Mesodermal cell (in vitro differentiated cells): ENCODE measurements around the gene IFT88.

Experiments
- H3K27ac ChIP-seq: 2 replicates; pipeline ENCODE4 v1.7.0; 2013; ENCODE audit warnings: mild to moderate bottlenecking, low read depth, low read length, moderate library complexity; ENCODE audit not compliant: severe bottlenecking
- H3K36me3 ChIP-seq: 2 replicates; pipeline ENCODE4 v1.7.1; 2013; ENCODE audit warnings: mild to moderate bottlenecking, low read length, moderate library complexity; ENCODE audit not compliant: control insufficient read depth, insufficient read depth
- H3K4me1 ChIP-seq: one replicate; pipeline ENCODE4 v1.7.1; 2013; ENCODE audit warnings: mild to moderate bottlenecking, low read length; ENCODE audit not compliant: insufficient read depth, control insufficient read depth, poor library complexity, severe bottlenecking
- H3K4me3 ChIP-seq: 2 replicates; pipeline ENCODE4 v1.7.0; 2013; ENCODE audit warnings: low read length, control low read depth, mild to moderate bottlenecking; ENCODE audit not compliant: insufficient read depth, poor library complexity, severe bottlenecking; ENCODE audit errors: extremely low read depth
- H3K9me3 ChIP-seq: 2 replicates; pipeline ENCODE4 v1.7.1; 2013; ENCODE audit warnings: mild to moderate bottlenecking, low read length, moderate library complexity; ENCODE audit not compliant: control insufficient read depth
- WGBS, 2 experiments: methylation state at CpG; one replicate each; pipeline ENCODE4 v1.1.5; 2013; ENCODE audit warnings: missing lambda C conversion rate in 2 of 2; ENCODE audit not compliant: insufficient coverage in 2 of 2; 5-methylcytosine and 5-hydroxymethylcytosine counted together

Gene IFT88

DNA sequence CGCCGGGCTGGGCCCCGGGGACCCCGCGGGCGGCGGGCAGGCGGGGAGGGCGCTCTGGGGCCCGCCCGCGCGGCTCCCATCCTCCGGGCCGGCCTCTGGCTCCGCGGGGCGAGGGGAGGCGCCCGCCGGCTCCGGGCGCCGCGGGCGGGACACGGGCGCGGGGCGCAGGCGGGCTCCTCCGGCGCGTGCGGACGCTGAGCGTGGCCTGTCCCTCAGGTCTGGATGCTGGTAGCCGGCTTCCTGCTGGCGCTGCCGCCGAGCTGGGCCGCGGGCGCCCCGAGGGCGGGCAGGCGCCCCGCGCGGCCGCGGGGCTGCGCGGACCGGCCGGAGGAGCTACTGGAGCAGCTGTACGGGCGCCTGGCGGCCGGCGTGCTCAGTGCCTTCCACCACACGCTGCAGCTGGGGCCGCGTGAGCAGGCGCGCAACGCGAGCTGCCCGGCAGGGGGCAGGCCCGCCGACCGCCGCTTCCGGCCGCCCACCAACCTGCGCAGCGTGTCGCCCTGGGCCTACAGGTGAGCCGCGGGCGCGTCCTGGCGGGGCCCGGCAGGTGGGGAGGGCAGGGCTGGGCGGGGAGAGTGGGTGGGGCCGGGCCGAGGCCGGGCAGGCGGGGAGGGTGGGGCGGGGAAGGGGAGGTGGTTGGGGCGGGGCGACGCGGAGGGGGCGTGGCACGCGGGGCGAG is 137.0 kb downstream of the IFT88 start:
- Histone ChIP-seq H3K9me3 (no peaks in the 10 kb centered on the region), H3K36me3 (no peaks in the 10 kb centered on the region), H3K4me3 (peak overlapping the region; percentile 23), H3K27ac (no peak overlapping the region), H3K4me1 (peaks cover 5% of the 10 kb centered on the region)
- WGBS, 2 experiments = 1% methylated on average over 40 to 54 of the region's 98 CpGs

- Histone ChIP-seq H3K36me3 (no peaks in the 10 kb centered on the region), H3K4me1 (peaks cover 5% of the 10 kb centered on the region), H3K27ac (no peak overlapping the region), H3K4me3 (peak overlapping the region; percentile 14), H3K9me3 (no peaks in the 10 kb centered on the region)
- 57 to 60% methylated on average over 5 to 6 of the region's 20 CpGs for WGBS, 2 experiments
Observed at GRCh38 chr13:20704459-20705069, 137.6 kb downstream of the IFT88 start.

GRCh38 chr13:20706661-20707060 is 139.7 kb downstream of the IFT88 start:
- no peak overlapping the region for H3K4me3 ChIP-seq
- peaks cover 5% of the 10 kb centered on the region for H3K4me1 ChIP-seq
- no peak overlapping the region for H3K27ac ChIP-seq
- H3K36me3 ChIP-seq = no peaks in the 10 kb centered on the region
- no peaks in the 10 kb centered on the region for H3K9me3 ChIP-seq
- 93 to 96% methylated on average over 4 of the region's 5 CpGs for WGBS, 2 experiments

- no peaks in the 10 kb centered on the region for H3K9me3 ChIP-seq
- WGBS, 2 experiments = 82 to 91% methylated on average over 1 of the region's 2 CpGs
- peaks cover 4% of the 10 kb centered on the region for H3K4me1 ChIP-seq
Observed at GRCh38 chr13:20708216-20708615, 141.3 kb downstream of the IFT88 start.

DNA sequence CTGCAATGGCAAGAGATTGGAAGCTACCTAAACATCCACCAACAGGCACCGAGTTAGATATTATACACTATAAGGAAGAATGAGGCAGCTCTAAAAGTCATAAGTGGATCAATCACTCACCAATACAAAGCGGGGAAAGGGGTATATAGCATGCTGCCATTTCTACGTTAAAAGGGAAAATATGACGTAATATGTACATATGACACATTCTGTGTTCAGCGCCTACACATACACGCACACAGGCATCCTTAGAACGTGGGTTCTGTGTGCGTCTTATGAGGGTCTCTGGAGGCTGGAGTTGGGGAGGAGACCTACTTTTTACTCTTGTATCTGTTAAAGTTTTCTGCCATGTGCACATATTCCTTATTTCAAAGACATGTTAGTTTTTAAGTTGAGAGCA is 142.4 kb downstream of the IFT88 start:
- H3K9me3 ChIP-seq = no peaks in the 10 kb centered on the region
- no peaks in the 10 kb centered on the region for H3K36me3 ChIP-seq
- 95 to 100% methylated on average over 1 to 5 of the region's 8 CpGs for whole genome bisulfite sequencing, 2 experiments
- no peak overlapping the region for H3K27ac ChIP-seq
- H3K4me1 ChIP-seq = peaks cover 15% of the 10 kb centered on the region
- H3K4me3 ChIP-seq = no peak overlapping the region

More at GRCh38 chr13:20708216-20708615, 141.3 kb downstream of the IFT88 start:
- H3K4me3 ChIP-seq = no peak overlapping the region
- H3K27ac ChIP-seq = no peak overlapping the region
- no peaks in the 10 kb centered on the region for H3K36me3 ChIP-seq

- Histone ChIP-seq H3K4me3 (no peak overlapping the region), H3K36me3 (no peaks in the 10 kb centered on the region), H3K27ac (no peak overlapping the region), H3K4me1 (peaks cover 19% of the 10 kb centered on the region), H3K9me3 (no peaks in the 10 kb centered on the region)
- WGBS, 2 experiments = 45 to 81% methylated on average over 2 to 3 of the region's 4 CpGs
Observed at GRCh38 chr13:20709782-20710181, 142.8 kb downstream of the IFT88 start.

- H3K36me3 ChIP-seq = no peaks in the 10 kb centered on the region
- WGBS, 2 experiments = 82 to 90% methylated on average over 11 to 13 of the region's 13 CpGs
- no peak overlapping the region for H3K4me3 ChIP-seq
- no peaks in the 10 kb centered on the region for H3K9me3 ChIP-seq
- H3K4me1 ChIP-seq = peaks cover 21% of the 10 kb centered on the region
- H3K27ac ChIP-seq = no peak overlapping the region
Observed at GRCh38 chr13:20711301-20712044, 144.5 kb downstream of the IFT88 start.

DNA sequence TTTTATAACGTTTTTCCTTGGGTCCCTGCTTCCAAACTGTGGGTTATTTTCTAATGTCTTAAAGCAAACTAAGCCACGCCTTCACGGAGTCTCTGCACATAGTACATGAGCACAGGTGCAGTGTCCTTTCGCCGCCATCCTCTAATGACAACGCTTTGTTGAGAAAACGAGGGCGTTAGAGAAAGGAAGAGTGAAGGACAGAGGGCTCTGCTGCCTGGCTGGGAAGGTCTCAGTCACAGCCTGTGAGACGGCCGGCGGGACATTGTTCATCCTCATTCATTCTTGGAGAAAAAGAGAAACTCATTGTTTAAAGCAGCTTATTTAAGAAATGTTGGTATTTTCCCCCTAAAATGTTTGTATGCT is 146.0 kb downstream of the IFT88 start:
- 57 to 62% methylated on average over 6 to 10 of the region's 11 CpGs for WGBS, 2 experiments
- Histone ChIP-seq H3K4me3 (no peak overlapping the region), H3K27ac (no peak overlapping the region), H3K4me1 (peaks cover 24% of the 10 kb centered on the region), H3K36me3 (no peaks in the 10 kb centered on the region), H3K9me3 (no peaks in the 10 kb centered on the region)

DNA sequence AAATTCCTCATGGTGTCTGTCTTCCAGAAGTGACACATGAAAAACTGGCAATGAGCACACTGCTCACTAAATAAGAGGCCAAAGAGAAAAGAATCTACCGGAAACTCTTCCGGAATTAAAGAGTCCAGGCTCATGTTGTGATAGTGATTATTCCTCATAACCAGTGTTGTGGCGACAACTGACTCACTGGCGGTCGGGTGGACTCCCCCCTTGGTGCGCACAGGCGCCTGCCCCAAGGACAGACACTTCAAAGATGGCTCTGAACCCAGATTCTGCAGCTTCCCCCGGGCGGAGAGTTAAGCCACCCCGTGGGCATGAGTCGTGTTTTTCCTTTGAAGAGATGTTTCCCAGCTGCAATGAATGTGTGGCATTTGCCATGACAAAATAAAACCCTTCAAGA is 146.8 kb downstream of the IFT88 start:
- Histone ChIP-seq H3K4me1 (peaks cover 24% of the 10 kb centered on the region), H3K9me3 (no peaks in the 10 kb centered on the region), H3K4me3 (no peak overlapping the region), H3K36me3 (no peaks in the 10 kb centered on the region), H3K27ac (no peak overlapping the region)
- 79 to 83% methylated on average over 8 to 11 of the region's 11 CpGs for WGBS, 2 experiments

DNA sequence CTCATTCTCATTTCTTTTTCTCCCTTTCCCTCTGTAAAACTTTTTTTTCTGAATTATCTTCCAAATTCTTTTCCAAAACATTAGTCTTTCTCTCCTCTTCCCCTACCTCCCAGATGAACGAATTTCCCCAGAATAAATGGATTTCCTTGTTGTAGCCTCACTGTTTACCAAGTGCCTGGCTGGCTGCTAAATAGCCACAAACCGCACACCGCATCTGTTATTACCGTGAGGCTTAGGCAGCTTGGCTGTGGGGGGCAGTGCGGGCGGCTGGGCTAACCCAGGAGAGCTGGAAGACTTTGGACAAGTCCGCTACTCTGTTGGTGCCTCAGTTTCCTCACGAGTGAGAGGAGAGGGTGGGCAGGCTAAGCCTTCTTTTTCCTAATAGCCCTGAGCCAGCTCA is 147.2 kb downstream of the IFT88 start:
- 90 to 93% methylated on average over 7 to 8 of the region's 8 CpGs for WGBS, 2 experiments
- Histone ChIP-seq H3K36me3 (no peaks in the 10 kb centered on the region), H3K27ac (no peak overlapping the region), H3K4me1 (peaks cover 24% of the 10 kb centered on the region), H3K9me3 (no peaks in the 10 kb centered on the region), H3K4me3 (no peak overlapping the region)
